Heart left ventricle (tissue), 16 donors: Measurements from ENCODE around the gene RREB1. TPM values are rescaled to one million over a fixed set of nuclear protein-coding genes. Genes with fewer than 3 reads are reported as not detected.

Source experiments
- ATAC-seq, 4 donors: fragments of 200-7000 bp; cut with Tn5 transposase; one replicate each; pipeline ENCODE4 v1.9.1; 2020 to 2022; ENCODE audit warnings: moderate library complexity in 4 of 4, mild to moderate bottlenecking in 3 of 4, moderate number of reproducible peaks in 1 of 4
- DNase-seq, 5 donors: peaks; one replicate each; pipeline ENCODE4 v3.0.0-alpha.2; 2020
- H3K27ac ChIP-seq, 12 donors: fragments of 200-600 bp; sonication (generic) in 4 of 12; one replicate each; pipeline versions ENCODE4 v1.5.0 to v1.8.0; 2016 to 2022; ENCODE audit warnings: mild to moderate bottlenecking in 2 of 12
- H3K27me3 ChIP-seq, 9 donors: fragments of 200-600 bp; sonication (generic) in 2 of 9; one replicate each; pipeline versions ENCODE4 v1.5.1 to v1.8.0; 2016 to 2022; ENCODE audit warnings: mild to moderate bottlenecking in 3 of 9
- H3K36me3 ChIP-seq, 9 donors: fragments of 200-600 bp; sonication (generic) in 2 of 9; one replicate each; pipeline versions ENCODE4 v1.5.0 to v1.8.0; 2018 to 2022; ENCODE audit warnings: mild to moderate bottlenecking in 2 of 9
- H3K4me1 ChIP-seq, 12 donors: fragments of 200-600 bp; sonication (generic) in 4 of 12; one replicate each; pipeline versions ENCODE4 v1.5.0 to v1.8.0; 2016 to 2022; ENCODE audit warnings: mild to moderate bottlenecking in 3 of 12
- H3K4me3 ChIP-seq, 12 donors: fragments of 200-600 bp; sonication (generic) in 4 of 12; one replicate each; pipeline versions ENCODE4 v1.5.0 to v1.8.0; 2017 to 2022; ENCODE audit warnings: mild to moderate bottlenecking in 9 of 12, moderate library complexity in 4 of 12
- H3K9me3 ChIP-seq, 12 donors: fragments of 200-600 bp; sonication (generic) in 4 of 12; one replicate each; pipeline versions ENCODE4 v1.5.0 to v1.8.0; 2016 to 2022; ENCODE audit warnings: mild to moderate bottlenecking in 1 of 12
- CTCF ChIP-seq, 12 donors: fragments of 200-600 bp; sonication (generic) in 4 of 12; IDR thresholded peaks; one replicate each; pipeline versions ENCODE4 v1.5.0 to v1.8.0; 2018 to 2022; ENCODE audit warnings: antibody characterized with exemption in 12 of 12, mild to moderate bottlenecking in 5 of 12
- POLR2A ChIP-seq, 2 donors: fragments of 450-650 bp; IDR thresholded peaks; one replicate each; pipeline ENCODE4 v1.6.1; 2017; ENCODE audit warnings: antibody characterized with exemption in 2 of 2, mild to moderate bottlenecking in 2 of 2, moderate library complexity in 2 of 2
- WGBS, 4 donors: extraction: QIAGEN DNeasy Blood & Tissue Kit in 2 of 4; methylation state at CpG; one replicate each; pipeline versions ENCODE4 v1.1.5 to v1.1.7; 2013 to 2018; 5-methylcytosine and 5-hydroxymethylcytosine counted together
- intact Hi-C, 10 donors: fragments of 100-400 bp; cut with DNase I; formaldehyde crosslinking; loops; one replicate each; pipeline versions ENCODE4 v1.11.1 to v1.14.2; 2022
- polyA plus RNA-seq, 2 donors: library from polyadenylated mRNA; stranded (reverse); fragments of 200-250 nt; gene quantifications; one replicate each; pipeline ENCODE4 v1.2.3, GENCODE V29; 2013
- total RNA-seq, 9 donors: library from RNA; depleted of rRNA in 2 of 9; stranded (reverse); fragments of >200 nt in 2 of 9; fragmentation: NEBNext Ultra II Directional in 3 of 9; extraction: Animal tissue kit (Norgen Biotek cat#: 25700) in 3 of 9; gene quantifications; one replicate each; pipeline versions ENCODE4 v1.1.0 to v1.2.4, GENCODE V29; 2016 to 2023
- donor health status: ischemic (EF 13 %, LVEDD 7.1; RV severe dilation, severe dysfunction).
- donor health status: healthy with polysubstance abuse.
- donor health status: DM: no; HTN: yes; CAD: no.
- donor health status: DM: no; HTN: no; CAD: no.
- donor health status: ischemic (EF 25% LVEDD 6.9; RV normal size, moderate dysfunction).
- donor health status: ischemic (EF 25% LVEDD 5.7; RV mildly dilated, moderate dysfunction).
- donor health status: healthy.
- donor health status: DM: yes; HTN: yes; CAD: no.
- donor health status: ischemic (EF 35%, LVEDD 5.7; RV mildly dilated, moderate dysfunction).
- donor health status: nonischemic (EF 11% LVEDD 7.7; RV severe dilation, severe dysfunction).
- donor health status: DM: yes; HTN: yes; CAD: no.
- donor health status: PGD.
- donor health status: ischemic (EF 29% LVEDD 5.4; RV normal size, mild dysfunction).
- donor health status: nonischemic (EF 23%, LVEDD 6.1; RV moderate dilation, normal function).

RREB1 gene
- total and polyA plus RNA-seq, 11 donors = 8.7 to 49.4 (median 35.7) TPM

- TF ChIP-seq POLR2A (IDR thresholded peaks at IDR 0.05) (no peak), CTCF (IDR thresholded peaks at IDR 0.05) (no peak)
- no peaks in the 10 kb centered on the region for H3K27me3 ChIP-seq
- H3K9me3 ChIP-seq = no peaks in the 10 kb centered on the region
- 43 to 70% (median 62%) methylated on average over 5 of the region's 5 CpGs for WGBS, 4 donors
- DNase-seq = peak in 1 of 5 donors; percentile 45
- H3K4me3 ChIP-seq = no peak overlapping the region
- H3K36me3 ChIP-seq = peaks cover 0 to 48% (median 42%) of the 10 kb centered on the region in 9 donors
- peak; percentile 63 to 84 (median 82) for ATAC-seq
- peak overlapping the region in 5 of 12 donors; percentile 10 to 60 (median 17) for H3K27ac ChIP-seq
- H3K4me1 ChIP-seq = peaks cover 0 to 57% (median 41%) of the 10 kb centered on the region in 12 donors
- intact Hi-C loops = no loop called here
These were observed 68.4 kb downstream of the RREB1 start for GRCh38 chr6:7176208-7176607.

GRCh38 chr6:7178280-7178679 lies 70.5 kb downstream of the RREB1 start:
- TF ChIP-seq POLR2A (IDR thresholded peaks at IDR 0.05) (no peak), CTCF (IDR thresholded peaks at IDR 0.05) (no peak)
- peak overlapping the region in 1 of 12 donors; percentile 27 for H3K27ac ChIP-seq
- no peaks in the 10 kb centered on the region for H3K27me3 ChIP-seq
- DNase-seq = no peak
- H3K4me3 ChIP-seq = no peak overlapping the region
- ATAC-seq = no peak
- 86 to 96% (median 92%) methylated on average over 4 of the region's 4 CpGs for WGBS, 4 donors
- no peaks in the 10 kb centered on the region for H3K9me3 ChIP-seq
- peaks cover 0 to 69% (median 63%) of the 10 kb centered on the region in 9 donors for H3K36me3 ChIP-seq
- intact Hi-C loops = no loop called here
- peaks cover 0 to 37% (median 25%) of the 10 kb centered on the region in 12 donors for H3K4me1 ChIP-seq

GRCh38 chr6:7180751-7181150 lies 73.0 kb downstream of the RREB1 start:
- Histone ChIP-seq H3K4me3 (no peak overlapping the region), H3K9me3 (no peaks in the 10 kb centered on the region), H3K27me3 (no peaks in the 10 kb centered on the region), H3K27ac (no peak overlapping the region), H3K4me1 (peaks cover 0 to 21% (median 8%) of the 10 kb centered on the region in 12 donors), H3K36me3 (peaks cover 0 to 92% (median 87%) of the 10 kb centered on the region in 9 donors)
- TF ChIP-seq CTCF (IDR thresholded peaks at IDR 0.05) (no peak), POLR2A (IDR thresholded peaks at IDR 0.05) (no peak)
- DNase-seq (no peak), ATAC-seq (no peak)
- intact Hi-C loops = loop anchor here in 1 of 10 donors (5.0 kb wide), 1 partner anchor 37 kb away; no protein-coding TSS in a partner anchor
- WGBS, 4 donors = 92 to 95% (median 95%) methylated on average over 4 of the region's 4 CpGs

GRCh38 chr6:7183707-7184106 lies 75.9 kb downstream of the RREB1 start:
- intact Hi-C loops = loop anchor here in 1 of 10 donors (5.0 kb wide), 1 partner anchor 34 kb away; no protein-coding TSS in a partner anchor
- Histone ChIP-seq H3K9me3 (no peaks in the 10 kb centered on the region), H3K27ac (peak overlapping the region in 2 of 12 donors; percentile 5 to 11), H3K4me1 (peaks cover 0 to 20% (median 0%) of the 10 kb centered on the region in 12 donors), H3K27me3 (no peaks in the 10 kb centered on the region), H3K4me3 (no peak overlapping the region), H3K36me3 (peaks cover 0 to 99% (median 94%) of the 10 kb centered on the region in 9 donors)
- DNase-seq = no peak
- no peak for TF ChIP-seq CTCF (IDR thresholded peaks at IDR 0.05)
- TF ChIP-seq POLR2A (IDR thresholded peaks at IDR 0.05) = no peak
- WGBS, 4 donors = 53 to 65% (median 60%) methylated on average over 3 of the region's 3 CpGs
- peak in 3 of 4 donors; percentile 33 to 58 (median 54) for ATAC-seq
